ENCODE data around the gene EPHB4.
A peak's percentile ranks its signal among the peaks of the same experiment; 100 is the strongest.

The EPHB4 gene

GRCh38 chr7:100825751-100826513 is 1.4 kb downstream of the EPHB4 start (continued):
- no peak for TF ChIP-seq ZNF555 (tag by site-specific recombination; conservative IDR thresholded peaks at IDR 0.05)
- no peak for TF ChIP-seq GLI4 (tag by site-specific recombination; IDR thresholded peaks at IDR 0.05)
- no peak for TF ChIP-seq ZNF423 (tag by site-specific recombination; IDR thresholded peaks at IDR 0.05)
- peak; percentile 29; the same call in 1 of the 2 replicates for TF ChIP-seq ZFHX2 (tag by site-specific recombination; conservative IDR thresholded peaks at IDR 0.05)
- no peak for TF ChIP-seq ZNF585B (tag by site-specific recombination; IDR thresholded peaks at IDR 0.05)
- TF ChIP-seq ZBTB48 (tag by site-specific recombination; IDR thresholded peaks at IDR 0.05) = peak; percentile 72; the same call in 1 of the 2 replicates
- TF ChIP-seq CTCF (tag by site-specific recombination; IDR thresholded peaks at IDR 0.05) = peak; percentile 57; the same call in 1 of the 2 replicates
- no peak for TF ChIP-seq REST (tag by site-specific recombination; IDR thresholded peaks at IDR 0.05)
- no peak for TF ChIP-seq HOXC10 (CRISPR knock-in tag; IDR thresholded peaks at IDR 0.05)
- TF ChIP-seq, protein P1, sequence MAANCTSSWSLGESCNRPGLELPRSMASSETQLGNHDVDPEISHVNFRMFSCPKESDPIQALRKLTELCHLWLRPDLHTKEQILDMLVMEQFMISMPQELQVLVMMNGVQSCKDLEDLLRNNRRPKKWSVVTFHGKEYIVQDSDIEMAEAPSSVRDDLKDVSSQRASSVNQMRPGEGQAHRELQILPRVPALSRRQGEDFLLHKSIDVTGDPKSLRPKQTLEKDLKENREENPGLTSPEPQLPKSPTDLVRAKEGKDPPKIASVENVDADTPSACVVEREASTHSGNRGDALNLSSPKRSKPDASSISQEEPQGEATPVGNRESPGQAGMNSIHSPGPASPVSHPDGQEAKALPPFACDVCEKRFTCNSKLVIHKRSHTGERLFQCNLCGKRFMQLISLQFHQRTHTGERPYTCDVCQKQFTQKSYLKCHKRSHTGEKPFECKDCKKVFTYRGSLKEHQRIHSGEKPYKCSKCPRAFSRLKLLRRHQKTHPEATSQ (tag by site-specific recombination; IDR thresholded peaks at IDR 0.05) = no peak
- TF ChIP-seq ZNF544 (tag by site-specific recombination; IDR thresholded peaks at IDR 0.05) = no peak
- 0 out of 2 replicates have a peak, but pooled peaks have one; percentile 18 for TF ChIP-seq ZBTB10 (tag by site-specific recombination; IDR thresholded peaks at IDR 0.05)
- no peak for TF ChIP-seq ZNF747 (tag by site-specific recombination; IDR thresholded peaks at IDR 0.05)
- TF ChIP-seq ZFP41 (tag by site-specific recombination; IDR thresholded peaks at IDR 0.05; ENCODE audit: borderline replicate concordance) = no peak
- TF ChIP-seq, protein P2, sequence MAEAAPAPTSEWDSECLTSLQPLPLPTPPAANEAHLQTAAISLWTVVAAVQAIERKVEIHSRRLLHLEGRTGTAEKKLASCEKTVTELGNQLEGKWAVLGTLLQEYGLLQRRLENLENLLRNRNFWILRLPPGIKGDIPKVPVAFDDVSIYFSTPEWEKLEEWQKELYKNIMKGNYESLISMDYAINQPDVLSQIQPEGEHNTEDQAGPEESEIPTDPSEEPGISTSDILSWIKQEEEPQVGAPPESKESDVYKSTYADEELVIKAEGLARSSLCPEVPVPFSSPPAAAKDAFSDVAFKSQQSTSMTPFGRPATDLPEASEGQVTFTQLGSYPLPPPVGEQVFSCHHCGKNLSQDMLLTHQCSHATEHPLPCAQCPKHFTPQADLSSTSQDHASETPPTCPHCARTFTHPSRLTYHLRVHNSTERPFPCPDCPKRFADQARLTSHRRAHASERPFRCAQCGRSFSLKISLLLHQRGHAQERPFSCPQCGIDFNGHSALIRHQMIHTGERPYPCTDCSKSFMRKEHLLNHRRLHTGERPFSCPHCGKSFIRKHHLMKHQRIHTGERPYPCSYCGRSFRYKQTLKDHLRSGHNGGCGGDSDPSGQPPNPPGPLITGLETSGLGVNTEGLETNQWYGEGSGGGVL (tag by site-specific recombination; IDR thresholded peaks at IDR 0.05) = no peak
- TF ChIP-seq PRDM6 (tag by site-specific recombination; IDR thresholded peaks at IDR 0.05) = no peak
- TF ChIP-seq KLF7 (tag by site-specific recombination; IDR thresholded peaks at IDR 0.05; ENCODE audit: borderline replicate concordance) = no peak
